Fibroblast of the aortic adventitia (primary cell): ENCODE measurements around the gene PNMA8C. TPM values are rescaled to one million over a fixed set of nuclear protein-coding genes. Genes with fewer than 3 reads are reported as not detected.

ENCODE experiments used
- DNase-seq: peaks from one replicate; pipeline ENCODE4 v3.0.0-alpha.2; 2010; ENCODE audit warnings: low read depth
- H3K4me3 ChIP-seq: 2 replicates; pipeline ENCODE4 v1.5.1; 2011; ENCODE audit warnings: low read depth, mild to moderate bottlenecking, control low read depth, low read length, moderate library complexity
- total RNA-seq: library from RNA; depleted of rRNA; stranded (reverse); fragments of >200 nt; gene quantifications from 2 replicates; pipeline ENCODE4 v1.2.3, GENCODE V29; 2012; ENCODE audit warnings: low replicate concordance
- TF ChIP-seq, protein P1 (sequence below): IDR thresholded peaks from 2 replicates; pipeline ENCODE4 v1.5.1; 2011; ENCODE audit warnings: mild to moderate bottlenecking, low read length, control low read depth, inconsistent platforms; ENCODE audit not compliant: insufficient read depth

Gene PNMA8C
- total RNA-seq, 1 donor, result not detected

DNA sequence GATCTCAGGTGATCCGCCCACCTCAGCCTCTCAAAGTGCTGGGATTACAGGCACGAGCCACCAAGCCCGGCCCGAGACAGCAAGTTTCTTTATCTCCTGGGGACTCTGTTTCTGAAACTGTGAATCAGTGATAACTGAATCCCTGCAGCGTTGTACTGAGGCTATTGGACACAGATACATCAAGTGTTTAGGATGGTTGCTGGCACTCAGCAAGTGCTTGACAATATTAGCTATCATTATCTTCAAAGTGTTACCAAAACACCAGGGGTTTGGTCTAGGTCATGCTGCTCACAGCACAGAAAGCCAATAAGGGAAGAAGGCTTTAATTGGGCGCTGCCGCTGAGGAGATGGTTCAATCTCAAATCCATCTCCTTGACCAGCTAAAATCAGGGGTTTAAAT is 20.5 kb upstream of the PNMA8C start:
- TF ChIP-seq, protein P1, sequence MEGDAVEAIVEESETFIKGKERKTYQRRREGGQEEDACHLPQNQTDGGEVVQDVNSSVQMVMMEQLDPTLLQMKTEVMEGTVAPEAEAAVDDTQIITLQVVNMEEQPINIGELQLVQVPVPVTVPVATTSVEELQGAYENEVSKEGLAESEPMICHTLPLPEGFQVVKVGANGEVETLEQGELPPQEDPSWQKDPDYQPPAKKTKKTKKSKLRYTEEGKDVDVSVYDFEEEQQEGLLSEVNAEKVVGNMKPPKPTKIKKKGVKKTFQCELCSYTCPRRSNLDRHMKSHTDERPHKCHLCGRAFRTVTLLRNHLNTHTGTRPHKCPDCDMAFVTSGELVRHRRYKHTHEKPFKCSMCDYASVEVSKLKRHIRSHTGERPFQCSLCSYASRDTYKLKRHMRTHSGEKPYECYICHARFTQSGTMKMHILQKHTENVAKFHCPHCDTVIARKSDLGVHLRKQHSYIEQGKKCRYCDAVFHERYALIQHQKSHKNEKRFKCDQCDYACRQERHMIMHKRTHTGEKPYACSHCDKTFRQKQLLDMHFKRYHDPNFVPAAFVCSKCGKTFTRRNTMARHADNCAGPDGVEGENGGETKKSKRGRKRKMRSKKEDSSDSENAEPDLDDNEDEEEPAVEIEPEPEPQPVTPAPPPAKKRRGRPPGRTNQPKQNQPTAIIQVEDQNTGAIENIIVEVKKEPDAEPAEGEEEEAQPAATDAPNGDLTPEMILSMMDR, result no peak
- no peak for DNase-seq
- no peak overlapping the region for H3K4me3 ChIP-seq

DNA sequence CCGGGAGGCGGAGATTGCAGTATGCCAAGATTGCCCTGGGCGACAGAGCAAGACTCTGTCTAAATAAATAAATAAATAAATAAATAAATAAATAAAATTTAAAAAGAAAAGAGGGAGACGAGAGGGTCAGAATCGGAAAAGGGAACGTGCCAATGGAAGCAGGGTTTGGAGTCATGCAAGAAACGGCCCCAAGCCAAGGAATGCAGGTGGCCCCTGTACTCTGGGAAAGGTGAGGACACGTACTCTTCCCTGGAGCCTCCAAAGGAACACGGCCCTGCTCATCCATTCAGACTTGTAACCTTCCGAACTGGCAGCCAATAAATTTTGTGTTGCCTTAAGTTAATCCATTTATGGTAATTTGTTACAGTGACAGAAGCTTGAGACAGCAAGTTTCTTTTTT is 19.9 kb upstream of the PNMA8C start:
- TF ChIP-seq, protein P1, result no peak
- no peak overlapping the region for H3K4me3 ChIP-seq
- no peak for DNase-seq

DNA sequence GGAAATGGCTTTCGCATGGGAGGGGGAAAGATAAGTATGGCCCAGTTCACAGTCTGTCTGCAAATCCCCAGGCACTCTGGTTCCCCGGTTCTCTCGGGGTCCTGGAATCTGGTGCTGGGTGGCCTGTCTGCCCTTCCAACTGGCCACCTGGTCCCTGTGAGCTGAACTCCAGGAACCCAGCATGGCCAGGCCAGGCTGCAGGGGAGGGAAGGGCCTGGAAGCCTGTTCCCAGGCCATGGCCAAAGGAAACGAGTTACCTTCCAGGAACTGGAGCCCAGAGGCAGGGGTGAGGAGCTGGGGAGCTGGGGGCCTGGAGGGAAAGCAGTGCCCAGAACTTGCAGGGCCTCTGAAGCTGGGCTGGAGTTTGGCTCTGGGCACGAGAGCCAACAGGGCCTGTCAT is 19.1 kb upstream of the PNMA8C start:
- H3K4me3 ChIP-seq, result no peak overlapping the region
- no peak for DNase-seq
- TF ChIP-seq, protein P1, result no peak

DNA sequence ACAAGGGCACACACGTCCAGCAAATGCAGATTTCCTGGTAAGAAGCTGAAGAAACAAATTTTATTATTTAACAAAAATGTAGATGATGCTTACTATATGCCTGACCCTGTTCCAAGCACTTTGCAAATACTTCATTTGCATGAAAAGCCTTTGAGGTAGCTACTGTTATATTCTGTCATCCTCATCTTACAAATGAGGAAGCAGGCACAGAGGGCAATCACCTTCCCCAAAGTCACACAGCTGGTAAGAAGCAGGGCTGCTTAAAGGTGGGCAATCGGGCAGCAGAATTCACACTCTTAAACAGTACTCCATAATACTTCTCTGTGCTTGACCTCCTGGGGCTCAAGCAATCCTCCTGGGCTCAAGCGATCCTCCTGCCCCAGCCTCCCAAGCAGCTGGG is 18.3 kb upstream of the PNMA8C start:
- TF ChIP-seq, protein P1, result no peak
- no peak for DNase-seq
- no peak overlapping the region for H3K4me3 ChIP-seq

DNA sequence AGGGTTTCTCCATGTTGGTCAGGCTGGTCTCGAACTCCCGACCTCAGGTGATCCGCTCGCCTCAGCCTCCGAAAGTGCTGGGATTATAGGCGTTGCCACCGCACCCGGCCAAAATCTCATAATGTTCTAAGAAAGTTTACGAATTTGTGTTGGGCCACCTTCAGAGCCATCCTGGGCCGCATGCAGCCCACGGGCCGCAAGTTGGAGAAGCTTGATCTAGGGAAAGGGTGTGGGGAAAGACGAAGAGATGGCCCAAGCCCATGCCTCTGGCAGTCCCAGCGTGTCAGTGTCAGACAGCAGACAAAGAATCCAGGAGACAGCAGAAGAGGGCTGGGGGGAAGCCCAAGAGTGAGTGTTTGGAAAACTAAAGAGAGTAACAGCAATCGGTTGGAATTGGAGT is 17.3 kb upstream of the PNMA8C start:
- no peak overlapping the region for H3K4me3 ChIP-seq
- TF ChIP-seq, protein P1, result no peak
- no peak for DNase-seq

DNA sequence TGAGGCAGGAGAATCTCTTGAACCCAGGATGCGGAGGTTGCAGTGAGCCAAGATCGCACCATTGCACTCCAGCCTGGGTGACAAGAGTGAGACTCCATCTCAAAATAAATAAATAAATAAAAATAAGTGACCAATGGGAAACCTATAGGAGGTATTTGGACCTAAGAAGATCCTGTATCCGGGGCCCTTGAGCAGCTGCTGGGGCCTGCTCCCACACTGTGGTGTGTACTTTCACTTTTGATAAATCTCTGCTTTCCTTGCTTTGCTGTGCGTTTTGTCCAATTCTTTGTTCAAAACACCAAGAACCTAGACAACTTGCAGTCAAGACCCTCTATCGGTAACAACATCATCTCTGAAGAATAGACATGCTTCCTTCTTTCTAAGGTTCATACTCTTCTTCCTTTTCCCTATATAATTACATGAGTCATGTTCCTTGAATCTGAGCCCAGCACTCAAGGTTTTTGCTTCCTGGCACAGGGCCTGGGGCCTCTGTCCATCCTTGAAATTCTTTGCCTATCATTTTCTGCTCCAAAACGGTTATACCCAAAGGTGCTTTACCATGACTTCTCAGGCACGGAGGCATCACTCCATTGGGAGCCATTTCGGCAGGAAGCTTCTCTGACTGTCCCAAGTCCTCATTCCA is 14.2 kb upstream of the PNMA8C start:
- peak; percentile 84 for DNase-seq
- H3K4me3 ChIP-seq, result no peak overlapping the region

More for the DNA sequence above, 14.2 kb upstream of the PNMA8C start:
- TF ChIP-seq, protein P1, result no peak
